CD8-positive, alpha-beta memory T cell (primary cell): ENCODE measurements around the gene CPNE4. TPM values are rescaled to one million over a fixed set of nuclear protein-coding genes. Genes with fewer than 3 reads are reported as not detected.

Experiments used
- CTCF ChIA-PET: fragments of 350-600 bp; sonication (Branson Sonifier 250); formaldehyde crosslinking; loops from one replicate; lab custom pipeline; 2021; ENCODE audit warnings: antibody characterized with exemption; lab: Charles Lee
- POLR2A ChIA-PET: fragments of 350-600 bp; sonication (Branson Sonifier 250); formaldehyde crosslinking; loops from one replicate; lab custom pipeline; 2021; ENCODE audit warnings: antibody characterized with exemption; lab: Charles Lee
- DNase-seq, 5 donors: peaks; one replicate each; pipeline versions ENCODE4 v3.0.0 to v3.0.0-alpha.2; 2020 to 2022; ENCODE audit warnings: mixed read lengths in 1 of 5
- H3K27ac ChIP-seq: one replicate; pipeline ENCODE4 v1.7.0; 2013; ENCODE audit warnings: low read depth, mild to moderate bottlenecking, low read length, moderate library complexity
- H3K27me3 ChIP-seq: 2 replicates; pipeline ENCODE4 v1.7.0; 2013; ENCODE audit warnings: low read length, mild to moderate bottlenecking; ENCODE audit not compliant: insufficient read depth, poor library complexity, severe bottlenecking
- H3K36me3 ChIP-seq: 2 replicates; pipeline ENCODE4 v1.7.0; 2013; ENCODE audit warnings: mild to moderate bottlenecking, low read length, moderate library complexity; ENCODE audit not compliant: insufficient read depth
- H3K4me1 ChIP-seq: 2 replicates; pipeline ENCODE4 v1.7.0; 2013; ENCODE audit warnings: mild to moderate bottlenecking, low read length, moderate library complexity; ENCODE audit not compliant: insufficient read depth
- H3K4me3 ChIP-seq: 2 replicates; pipeline ENCODE4 v1.7.0; 2013; ENCODE audit warnings: mild to moderate bottlenecking, low read length
- H3K9me3 ChIP-seq: 2 replicates; pipeline ENCODE4 v1.7.0; 2013; ENCODE audit warnings: mild to moderate bottlenecking, low read length
- H3K27ac Mint-ChIP-seq, 8 donors: one replicate each; pipeline ENCODE4 v1.8.0; 2020 to 2021; ENCODE audit warnings: mixed read lengths in 8 of 8, mild to moderate bottlenecking in 6 of 8, inconsistent platforms in 3 of 8, moderate library complexity in 3 of 8
- H3K27me3 Mint-ChIP-seq, 2 donors: one replicate each; pipeline ENCODE4 v1.8.0; 2020 to 2021; ENCODE audit warnings: mixed read lengths in 2 of 2, mild to moderate bottlenecking in 1 of 2, moderate library complexity in 1 of 2
- H3K36me3 Mint-ChIP-seq, 3 donors: one replicate each; pipeline ENCODE4 v1.8.0; 2020 to 2021; ENCODE audit warnings: mixed read lengths in 3 of 3, inconsistent platforms in 1 of 3, mild to moderate bottlenecking in 1 of 3
- H3K4me1 Mint-ChIP-seq, 3 donors: one replicate each; pipeline ENCODE4 v1.8.0; 2020 to 2021; ENCODE audit warnings: mixed read lengths in 3 of 3, inconsistent platforms in 1 of 3, mild to moderate bottlenecking in 1 of 3
- H3K4me3 Mint-ChIP-seq, 7 donors: one replicate each; pipeline ENCODE4 v1.8.0; 2020 to 2021; ENCODE audit warnings: mixed read lengths in 7 of 7, mild to moderate bottlenecking in 6 of 7, moderate library complexity in 4 of 7, inconsistent platforms in 2 of 7
- H3K9me3 Mint-ChIP-seq, 5 donors: one replicate each; pipeline ENCODE4 v1.8.0; 2020 to 2022; ENCODE audit warnings: mixed read lengths in 5 of 5, mild to moderate bottlenecking in 3 of 5, moderate library complexity in 2 of 5, inconsistent platforms in 1 of 5
- polyA plus RNA-seq: library from polyadenylated mRNA; unstranded; fragments of 300-500 nt; fragmentation: Illumina TruSeq; gene quantifications from one replicate; pipeline ENCODE4 v1.2.3, GENCODE V29; 2021
- total RNA-seq, 2 experiments: library from RNA; stranded (reverse); gene quantifications; one replicate each; pipeline ENCODE4 v1.2.3, GENCODE V29; 2021

The CPNE4 gene
- total and polyA plus RNA-seq, 3 experiments from 2014 or later = not detected

GRCh38 chr3:131708241-131708640, 326.6 kb downstream of the CPNE4 start:
- CTCF ChIA-PET = no interaction called here
- POLR2A ChIA-PET = no interaction called here
- no peaks in the 10 kb centered on the region for H3K4me1 Mint-ChIP-seq
- H3K4me3 ChIP-seq = no peak overlapping the region
- H3K27ac ChIP-seq = no peak overlapping the region
- H3K27ac Mint-ChIP-seq = no peak overlapping the region
- no peak for DNase-seq
- no peaks in the 10 kb centered on the region for H3K36me3 ChIP-seq
- H3K36me3 Mint-ChIP-seq = no peaks in the 10 kb centered on the region
- H3K27me3 Mint-ChIP-seq = peaks cover 6 to 19% of the 10 kb centered on the region in 2 donors
- no peaks in the 10 kb centered on the region for H3K9me3 ChIP-seq
- no peak overlapping the region for H3K4me3 Mint-ChIP-seq
- no peaks in the 10 kb centered on the region for H3K27me3 ChIP-seq
- H3K4me1 ChIP-seq = no peaks in the 10 kb centered on the region
- no peaks in the 10 kb centered on the region for H3K9me3 Mint-ChIP-seq

GRCh38 chr3:131705558-131706051, 329.2 kb downstream of the CPNE4 start:
- no peaks in the 10 kb centered on the region for H3K4me1 ChIP-seq
- no peaks in the 10 kb centered on the region for H3K4me1 Mint-ChIP-seq
- POLR2A ChIA-PET = no interaction called here
- DNase-seq = no peak
- peaks cover 6 to 19% of the 10 kb centered on the region in 2 donors for H3K27me3 Mint-ChIP-seq
- no peak overlapping the region for H3K27ac Mint-ChIP-seq
- no peaks in the 10 kb centered on the region for H3K9me3 Mint-ChIP-seq
- H3K36me3 ChIP-seq = no peaks in the 10 kb centered on the region
- no peaks in the 10 kb centered on the region for H3K27me3 ChIP-seq
- CTCF ChIA-PET = no interaction called here
- H3K9me3 ChIP-seq = no peaks in the 10 kb centered on the region
- no peak overlapping the region for H3K27ac ChIP-seq
- no peak overlapping the region for H3K4me3 ChIP-seq
- H3K36me3 Mint-ChIP-seq = no peaks in the 10 kb centered on the region
- no peak overlapping the region for H3K4me3 Mint-ChIP-seq

GRCh38 chr3:131705099-131705498, 329.7 kb downstream of the CPNE4 start:
- H3K9me3 Mint-ChIP-seq = peaks cover 0 to 1% (median 0%) of the 10 kb centered on the region in 5 donors
- H3K4me3 ChIP-seq = no peak overlapping the region
- H3K4me1 Mint-ChIP-seq = no peaks in the 10 kb centered on the region
- no peaks in the 10 kb centered on the region for H3K36me3 ChIP-seq
- H3K4me1 ChIP-seq = no peaks in the 10 kb centered on the region
- H3K9me3 ChIP-seq = no peaks in the 10 kb centered on the region
- ChIA-PET CTCF (no interaction called here), POLR2A (no interaction called here)
- H3K27ac ChIP-seq = no peak overlapping the region
- peaks cover 6 to 19% of the 10 kb centered on the region in 2 donors for H3K27me3 Mint-ChIP-seq
- no peaks in the 10 kb centered on the region for H3K27me3 ChIP-seq
- H3K36me3 Mint-ChIP-seq = no peaks in the 10 kb centered on the region
- no peak overlapping the region for H3K4me3 Mint-ChIP-seq
- DNase-seq = no peak
- no peak overlapping the region for H3K27ac Mint-ChIP-seq

- H3K4me1 ChIP-seq = no peaks in the 10 kb centered on the region
- Mint-ChIP-seq H3K27me3 (peaks cover 2 to 19% of the 10 kb centered on the region in 2 donors), H3K4me1 (no peaks in the 10 kb centered on the region), H3K9me3 (peaks cover 0 to 2% (median 0%) of the 10 kb centered on the region in 5 donors), H3K36me3 (no peaks in the 10 kb centered on the region), H3K4me3 (no peak overlapping the region), H3K27ac (no peak overlapping the region)
- H3K9me3 ChIP-seq = no peaks in the 10 kb centered on the region
- POLR2A ChIA-PET = no interaction called here
- CTCF ChIA-PET = no interaction called here
- no peak overlapping the region for H3K4me3 ChIP-seq
- no peaks in the 10 kb centered on the region for H3K27me3 ChIP-seq
- no peaks in the 10 kb centered on the region for H3K36me3 ChIP-seq
- no peak overlapping the region for H3K27ac ChIP-seq
- no peak for DNase-seq
These were observed 330.7 kb downstream of the CPNE4 start for GRCh38 chr3:131704098-131704497.

GRCh38 chr3:131702146-131702545, 332.7 kb downstream of the CPNE4 start:
- CTCF ChIA-PET = no interaction called here
- no peaks in the 10 kb centered on the region for H3K36me3 ChIP-seq
- no peak overlapping the region for H3K27ac ChIP-seq
- Mint-ChIP-seq H3K36me3 (no peaks in the 10 kb centered on the region), H3K9me3 (peaks cover 0 to 2% (median 0%) of the 10 kb centered on the region in 5 donors), H3K27me3 (peaks cover 0 to 9% of the 10 kb centered on the region in 2 donors), H3K27ac (no peak overlapping the region), H3K4me1 (no peaks in the 10 kb centered on the region), H3K4me3 (no peak overlapping the region)
- H3K4me1 ChIP-seq = no peaks in the 10 kb centered on the region
- DNase-seq = no peak
- H3K4me3 ChIP-seq = no peak overlapping the region
- H3K27me3 ChIP-seq = no peaks in the 10 kb centered on the region
- no peaks in the 10 kb centered on the region for H3K9me3 ChIP-seq
- POLR2A ChIA-PET = no interaction called here

GRCh38 chr3:131701153-131701770, 333.6 kb downstream of the CPNE4 start:
- H3K27me3 Mint-ChIP-seq = peaks cover 0 to 3% of the 10 kb centered on the region in 2 donors
- Histone ChIP-seq H3K9me3 (no peaks in the 10 kb centered on the region), H3K27ac (no peak overlapping the region), H3K4me3 (no peak overlapping the region), H3K27me3 (no peaks in the 10 kb centered on the region), H3K36me3 (no peaks in the 10 kb centered on the region), H3K4me1 (no peaks in the 10 kb centered on the region)
- H3K4me3 Mint-ChIP-seq = no peak overlapping the region
- ChIA-PET CTCF (no interaction called here), POLR2A (no interaction called here)
- DNase-seq = no peak
- no peaks in the 10 kb centered on the region for H3K36me3 Mint-ChIP-seq
- peaks cover 0 to 2% (median 0%) of the 10 kb centered on the region in 5 donors for H3K9me3 Mint-ChIP-seq
- no peaks in the 10 kb centered on the region for H3K4me1 Mint-ChIP-seq
- H3K27ac Mint-ChIP-seq = no peak overlapping the region

GRCh38 chr3:131699001-131699400, 335.8 kb downstream of the CPNE4 start:
- POLR2A ChIA-PET = no interaction called here
- CTCF ChIA-PET = no interaction called here

GRCh38 chr3:131694376-131694775, 340.4 kb downstream of the CPNE4 start:
- Mint-ChIP-seq H3K27ac (no peak overlapping the region), H3K4me3 (no peak overlapping the region), H3K36me3 (no peaks in the 10 kb centered on the region), H3K4me1 (no peaks in the 10 kb centered on the region), H3K27me3 (peaks cover 0 to 5% of the 10 kb centered on the region in 2 donors), H3K9me3 (no peaks in the 10 kb centered on the region)
- Histone ChIP-seq H3K36me3 (no peaks in the 10 kb centered on the region), H3K4me1 (no peaks in the 10 kb centered on the region), H3K27me3 (no peaks in the 10 kb centered on the region), H3K9me3 (no peaks in the 10 kb centered on the region), H3K27ac (no peak overlapping the region), H3K4me3 (no peak overlapping the region)
- POLR2A ChIA-PET = no interaction called here
- DNase-seq = no peak
- CTCF ChIA-PET = no interaction called here

More at GRCh38 chr3:131699001-131699400, 335.8 kb downstream of the CPNE4 start:
- Histone ChIP-seq H3K36me3 (no peaks in the 10 kb centered on the region), H3K27ac (no peak overlapping the region), H3K4me3 (no peak overlapping the region), H3K27me3 (no peaks in the 10 kb centered on the region), H3K9me3 (no peaks in the 10 kb centered on the region), H3K4me1 (no peaks in the 10 kb centered on the region)
- Mint-ChIP-seq H3K4me1 (no peaks in the 10 kb centered on the region), H3K4me3 (no peak overlapping the region), H3K9me3 (peaks cover 0 to 2% (median 0%) of the 10 kb centered on the region in 5 donors), H3K27ac (no peak overlapping the region), H3K27me3 (peaks cover 0 to 5% of the 10 kb centered on the region in 2 donors), H3K36me3 (no peaks in the 10 kb centered on the region)
- DNase-seq = no peak
